H1 (cell line): ENCODE measurements around the gene NEMF. TPM values are rescaled to one million over a fixed set of nuclear protein-coding genes. Genes with fewer than 3 reads are reported as not detected.

Experiments
- CBX5 ChIP-seq: fragments of 300-800, 300-1000 bp; sonication (generic); IDR thresholded peaks from 2 replicates; pipeline ENCODE4 v1.7.1; 2016; ENCODE audit warnings: antibody characterized with exemption, low read length, low read depth
- CHD7 ChIP-seq: fragments of 300-600 bp; sonication (generic); IDR thresholded peaks from 2 replicates; pipeline ENCODE4 v1.7.1; 2012; ENCODE audit warnings: low read length, moderate library complexity, mild to moderate bottlenecking, inconsistent platforms; ENCODE audit not compliant: insufficient replicate concordance
- CTCF ChIP-seq, 3 experiments: IDR thresholded peaks; 1 replicate in 2 of 3; 2 replicates in 1 of 3; pipeline versions ENCODE4 v1.5.1 to v1.6.1; 2011; ENCODE audit warnings: low read length in 3 of 3, mild to moderate bottlenecking in 3 of 3, inconsistent platforms in 2 of 3, low read depth in 1 of 3, moderate library complexity in 1 of 3; ENCODE audit not compliant: insufficient read depth in 1 of 3; ENCODE audit errors: control extremely low read depth in 1 of 3
- MAFK ChIP-seq: IDR thresholded peaks from 2 replicates; pipeline ENCODE4 v1.6.1; 2012; ENCODE audit warnings: low read depth, mild to moderate bottlenecking, improper control_type of control experiment, low read length
- POLR2AphosphoS5 ChIP-seq: IDR thresholded peaks from 2 replicates; pipeline ENCODE4 v1.6.1; 2011; ENCODE audit warnings: low read depth, low read length
- RXRA ChIP-seq: IDR thresholded peaks from 2 replicates; pipeline ENCODE4 v1.6.1; 2011; ENCODE audit warnings: low read depth, mild to moderate bottlenecking, low read length, moderate library complexity; ENCODE audit not compliant: insufficient read depth
- TBP ChIP-seq: IDR thresholded peaks from 2 replicates; pipeline ENCODE4 v1.6.1; 2011; ENCODE audit warnings: low read depth, low read length, improper control_type of control experiment
- polyA plus RNA-seq, 7 experiments: library from polyadenylated mRNA; depleted of rRNA in 3 of 7; stranded (reverse) in 5 of 7; unstranded in 2 of 7; fragments of >200 nt in 5 of 7; fragments of 200-250 nt in 2 of 7; gene quantifications; 1 replicate in 5 of 7; 2 replicates in 1 of 7; 4 replicates in 1 of 7; pipeline versions ENCODE4 v1.2.1 to v1.2.3, GENCODE V29; 2011 to 2013; ENCODE audit warnings: missing spikeins in 2 of 7, mixed read lengths in 2 of 7
- total RNA-seq: library from RNA; stranded (reverse); fragmentation: NEBNext Ultra II Directional; extraction: Animal tissue kit (Norgen Biotek cat#: 25700); gene quantifications from 2 replicates; pipeline ENCODE4 v1.2.1, GENCODE V29; 2021

Gene NEMF
- total and polyA plus RNA-seq, 2 of the 8 experiments (the other 6 are each of a cell fraction or from before 2014, with no cell fraction given), result 8.3 to 45.5 TPM

- no peak for TF ChIP-seq CHD7
- no peak for TF ChIP-seq CTCF (IDR thresholded peaks at IDR 0.05; ENCODE audit: control extremely low read depth in 1 of 3, insufficient read depth in 1 of 3, low read depth in 1 of 3, low read length in 3 of 3)
- no peak for TF ChIP-seq MAFK
- no peak for TF ChIP-seq RXRA
- no peak for TF ChIP-seq CBX5
- TF ChIP-seq TBP, result no peak
- TF ChIP-seq POLR2AphosphoS5, result no peak
Measured at GRCh38 chr14:49896966-49897365, 44.4 kb upstream of the NEMF start (continued).
